Activated naive CD8-positive, alpha-beta T cell treated with anti-CD3 and anti-CD28 coated beads, Interleukin-2, amount 50 U/mL, for 24 hours (primary cell): Measurements from ENCODE around the gene MPND.

Experiments used
- ATAC-seq: fragments of 150-1000 bp; cut with Tn5 transposase; one replicate; pipeline ENCODE4 v1.10.0; 2021
- DNase-seq: peaks from one replicate; pipeline ENCODE4 v3.0.0; 2021
- H3K27ac Mint-ChIP-seq: one replicate; pipeline ENCODE4 v1.8.0; 2021; ENCODE audit warnings: mild to moderate bottlenecking, mixed read lengths
- H3K27me3 Mint-ChIP-seq: one replicate; pipeline ENCODE4 v1.8.0; 2021; ENCODE audit warnings: mixed read lengths
- H3K36me3 Mint-ChIP-seq: one replicate; pipeline ENCODE4 v1.8.0; 2021; ENCODE audit warnings: low read depth, mixed read lengths
- H3K4me1 Mint-ChIP-seq: one replicate; pipeline ENCODE4 v1.8.0; 2021; ENCODE audit warnings: mixed read lengths
- H3K4me3 Mint-ChIP-seq: one replicate; pipeline ENCODE4 v1.8.0; 2021; ENCODE audit warnings: mild to moderate bottlenecking, moderate library complexity, mixed read lengths
- H3K9me3 Mint-ChIP-seq: one replicate; pipeline ENCODE4 v1.8.0; 2021; ENCODE audit warnings: mixed read lengths

MPND gene

DNA sequence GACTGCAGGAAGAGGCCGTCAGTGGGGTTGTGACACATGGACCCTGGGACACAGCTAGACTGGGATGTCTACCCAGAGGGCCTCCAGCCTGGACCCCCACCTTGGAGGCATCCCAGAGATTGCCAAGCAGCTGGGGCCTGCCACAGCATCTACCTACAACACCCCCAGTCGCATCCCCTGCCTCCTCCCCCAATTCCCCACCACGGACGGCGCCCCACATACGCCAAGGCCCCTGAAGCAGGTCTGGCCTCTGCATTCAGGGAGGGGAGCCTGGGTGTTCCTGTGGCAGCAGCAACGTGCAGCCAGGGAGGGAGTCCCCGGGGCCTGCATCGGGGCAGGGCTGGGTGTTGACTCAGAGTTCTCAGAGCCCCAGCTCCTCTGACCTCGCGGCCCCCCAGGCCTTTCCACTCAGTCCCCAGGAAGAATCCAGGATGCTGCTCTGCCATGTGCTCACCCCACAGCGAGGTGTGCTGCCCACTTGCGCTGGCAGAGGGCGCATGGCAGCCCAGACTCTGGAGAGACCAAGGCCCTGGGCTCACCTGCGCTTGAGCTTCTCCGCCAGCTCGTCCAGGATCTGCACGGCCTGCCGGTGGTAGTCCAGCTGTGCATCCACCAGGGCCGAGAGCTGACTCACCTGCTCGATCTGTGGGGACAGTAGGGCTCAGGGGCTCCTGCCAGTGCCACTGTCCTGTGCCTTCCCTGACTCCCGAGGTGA lies 19.6 kb downstream of the MPND start:
- Mint-ChIP-seq H3K9me3 (no peaks in the 10 kb centered on the region), H3K4me1 (peaks cover 2% of the 10 kb centered on the region), H3K27ac (no peak overlapping the region), H3K36me3 (peaks cover 5% of the 10 kb centered on the region), H3K4me3 (no peak overlapping the region), H3K27me3 (no peaks in the 10 kb centered on the region)
- ATAC-seq (no peak), DNase-seq (no peak)

DNA sequence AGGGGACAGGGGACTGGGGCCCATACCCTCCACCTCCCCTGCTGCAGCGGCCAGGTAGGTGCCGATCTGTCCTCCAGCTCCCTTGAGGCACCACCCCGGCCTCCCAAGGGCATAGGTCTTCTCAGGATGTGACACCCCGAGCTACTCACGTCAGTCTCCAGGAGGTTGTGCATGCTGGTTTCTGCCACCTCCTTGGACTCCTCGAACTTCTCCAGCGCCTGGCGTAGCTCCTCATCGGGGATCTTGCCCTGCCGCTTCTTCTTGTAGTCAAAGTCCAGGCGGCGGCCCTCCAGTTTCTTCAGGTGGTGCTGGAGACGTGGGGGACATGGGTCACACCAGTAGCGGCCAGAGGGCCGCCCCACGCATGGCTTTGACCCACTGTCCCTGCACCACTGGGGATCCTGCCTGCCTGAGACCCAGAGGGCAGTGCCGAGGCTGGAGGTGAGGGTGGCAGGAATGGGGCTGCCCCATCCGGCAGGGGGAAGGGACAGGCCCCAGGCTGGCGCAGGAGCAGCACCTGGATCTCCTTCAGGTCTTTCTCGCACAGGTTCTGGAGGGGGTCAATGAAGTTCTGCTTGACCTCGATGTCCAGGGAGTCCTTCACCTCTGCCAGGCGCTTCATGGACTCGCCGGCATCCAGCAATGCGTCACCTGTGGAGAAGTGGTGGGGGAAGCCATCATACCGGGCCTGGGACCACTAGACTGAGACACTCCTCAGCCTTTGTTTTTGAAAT lies 20.4 kb downstream of the MPND start:
- H3K27me3 Mint-ChIP-seq: no peaks in the 10 kb centered on the region
- no peak for DNase-seq
- H3K4me1 Mint-ChIP-seq: peaks cover 9% of the 10 kb centered on the region
- peaks cover 5% of the 10 kb centered on the region for H3K36me3 Mint-ChIP-seq
- no peak for ATAC-seq
- no peaks in the 10 kb centered on the region for H3K9me3 Mint-ChIP-seq
- H3K4me3 Mint-ChIP-seq: no peak overlapping the region
- no peak overlapping the region for H3K27ac Mint-ChIP-seq

DNA sequence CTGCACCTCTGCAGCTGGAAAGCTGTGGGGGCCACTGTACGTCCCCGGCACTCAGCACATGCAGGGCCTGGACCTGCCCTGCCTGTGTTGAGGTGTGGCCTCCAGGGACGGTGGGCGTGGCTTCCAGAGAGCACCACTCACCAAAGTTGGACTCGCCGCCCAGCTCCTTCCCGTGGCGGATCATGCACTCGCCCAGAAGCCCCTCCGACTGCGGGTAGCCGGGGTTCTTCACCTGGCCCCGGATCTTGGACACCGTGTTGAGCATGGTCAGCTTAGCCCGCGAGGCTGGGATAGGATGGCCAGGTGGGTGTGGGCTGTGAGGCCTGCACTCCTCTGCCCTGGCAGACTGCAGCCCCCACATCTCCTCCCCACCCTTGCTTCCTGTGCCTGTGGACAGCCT lies 22.0 kb downstream of the MPND start:
- Mint-ChIP-seq H3K27ac (no peak overlapping the region), H3K27me3 (no peaks in the 10 kb centered on the region), H3K4me3 (no peak overlapping the region), H3K36me3 (peaks cover 5% of the 10 kb centered on the region), H3K9me3 (no peaks in the 10 kb centered on the region), H3K4me1 (peaks cover 22% of the 10 kb centered on the region)
- no peak for DNase-seq
- no peak for ATAC-seq

DNA sequence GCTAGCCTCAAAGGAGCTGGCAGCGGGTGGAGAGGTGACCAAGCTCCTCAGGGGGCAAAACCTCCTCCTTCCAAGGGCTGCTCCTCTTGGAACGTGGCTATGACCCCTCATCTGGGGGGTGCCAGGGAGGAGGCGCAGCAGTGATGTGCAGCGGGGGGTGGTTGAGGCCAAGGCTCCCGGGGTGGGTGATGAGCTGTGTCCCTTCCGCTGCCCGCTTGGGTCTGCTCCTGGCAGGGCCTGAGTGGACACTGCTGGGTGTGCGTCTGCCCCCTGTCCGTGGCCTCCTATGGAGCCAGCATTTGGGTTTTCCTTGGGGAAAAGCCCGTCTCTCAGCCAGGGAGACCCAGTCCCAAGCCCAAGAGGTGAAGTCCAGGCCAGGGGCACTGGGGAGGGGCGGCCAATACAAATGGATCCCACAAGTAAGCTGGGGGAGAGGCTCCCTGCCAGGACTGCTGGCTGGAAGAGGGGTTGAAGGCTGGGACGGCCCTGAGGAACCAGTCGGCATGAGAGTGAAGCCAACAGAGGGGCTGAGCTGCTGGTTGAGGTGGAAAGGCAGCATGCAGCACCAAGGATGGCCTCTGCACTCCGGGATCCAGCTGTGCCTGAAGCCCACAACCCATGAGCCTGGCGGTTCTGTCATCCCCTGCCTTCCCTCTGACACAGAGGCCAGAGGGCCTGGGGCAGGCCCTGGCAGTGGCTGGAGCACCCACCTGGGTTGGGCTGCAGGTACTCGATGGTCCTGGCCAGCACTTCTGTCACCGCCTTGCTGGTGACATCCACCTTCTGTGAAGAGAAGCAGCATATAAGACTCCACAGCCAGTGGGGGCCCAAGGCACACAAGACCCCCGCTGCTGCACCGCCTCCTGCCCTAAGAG lies 22.7 kb downstream of the MPND start:
- H3K27me3 Mint-ChIP-seq: no peaks in the 10 kb centered on the region
- H3K4me1 Mint-ChIP-seq: peaks cover 29% of the 10 kb centered on the region
- peaks cover 5% of the 10 kb centered on the region for H3K36me3 Mint-ChIP-seq
- no peaks in the 10 kb centered on the region for H3K9me3 Mint-ChIP-seq
- no peak for ATAC-seq
- no peak for DNase-seq
- H3K27ac Mint-ChIP-seq: peak overlapping the region; percentile 22
- H3K4me3 Mint-ChIP-seq: no peak overlapping the region

DNA sequence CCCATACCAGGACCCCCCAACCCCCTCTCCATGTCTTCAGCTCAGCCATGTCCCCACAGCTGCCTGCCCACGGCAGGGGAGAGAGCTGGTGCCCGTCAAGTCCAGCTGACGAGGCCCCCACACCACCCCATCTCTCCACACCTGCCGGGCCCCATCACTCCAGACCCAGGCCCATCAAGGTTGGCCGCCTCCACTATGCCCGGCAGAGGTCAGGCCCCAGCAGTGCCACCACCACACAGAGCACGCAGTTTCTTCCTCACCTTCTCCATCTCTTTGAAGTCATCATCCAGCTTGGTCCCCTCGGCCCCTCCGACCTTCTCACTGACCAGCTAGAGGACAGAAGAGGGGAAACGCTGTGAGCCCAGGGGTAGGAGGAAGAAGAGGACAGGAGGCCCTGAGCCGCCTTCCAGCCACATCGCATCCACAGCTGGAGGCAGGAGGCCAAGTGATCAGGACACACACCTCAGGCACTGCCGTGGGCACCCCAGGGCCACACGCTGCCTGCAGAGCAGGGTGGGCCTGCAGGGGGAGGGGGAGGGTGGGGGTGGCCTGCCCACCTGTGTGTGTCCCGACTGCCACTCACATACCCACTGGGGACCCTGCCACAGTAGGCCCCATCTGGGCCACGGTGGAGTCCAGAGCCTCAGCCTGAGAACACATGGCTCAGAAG lies 23.4 kb downstream of the MPND start:
- Mint-ChIP-seq H3K9me3 (no peaks in the 10 kb centered on the region), H3K36me3 (peaks cover 5% of the 10 kb centered on the region), H3K4me3 (no peak overlapping the region), H3K27me3 (no peaks in the 10 kb centered on the region), H3K27ac (peak overlapping the region; percentile 22), H3K4me1 (peaks cover 36% of the 10 kb centered on the region)
- no peak for DNase-seq
- ATAC-seq: no peak

DNA sequence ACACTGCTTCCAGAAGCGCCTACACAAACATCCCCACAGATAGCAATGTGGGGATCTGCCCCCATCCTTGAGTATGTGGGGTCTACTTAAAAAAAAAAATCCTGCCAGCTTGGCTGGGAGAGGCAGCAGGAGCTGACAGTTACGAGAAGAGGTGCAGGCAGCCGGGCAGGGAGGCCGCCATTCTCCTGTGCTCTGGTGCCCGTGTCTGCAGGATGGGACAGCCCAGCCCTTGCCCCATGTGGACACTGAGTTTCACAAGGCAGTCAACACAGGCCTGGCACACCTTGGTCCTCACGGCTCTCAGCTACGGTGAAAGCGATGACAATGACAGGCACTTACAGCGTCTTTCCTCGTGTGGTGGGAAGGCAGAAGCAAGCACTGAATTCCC lies 24.0 kb downstream of the MPND start:
- Mint-ChIP-seq H3K27me3 (no peaks in the 10 kb centered on the region), H3K27ac (no peak overlapping the region), H3K9me3 (no peaks in the 10 kb centered on the region), H3K36me3 (peaks cover 2% of the 10 kb centered on the region), H3K4me1 (peaks cover 40% of the 10 kb centered on the region), H3K4me3 (no peak overlapping the region)
- DNase-seq: no peak
- no peak for ATAC-seq

DNA sequence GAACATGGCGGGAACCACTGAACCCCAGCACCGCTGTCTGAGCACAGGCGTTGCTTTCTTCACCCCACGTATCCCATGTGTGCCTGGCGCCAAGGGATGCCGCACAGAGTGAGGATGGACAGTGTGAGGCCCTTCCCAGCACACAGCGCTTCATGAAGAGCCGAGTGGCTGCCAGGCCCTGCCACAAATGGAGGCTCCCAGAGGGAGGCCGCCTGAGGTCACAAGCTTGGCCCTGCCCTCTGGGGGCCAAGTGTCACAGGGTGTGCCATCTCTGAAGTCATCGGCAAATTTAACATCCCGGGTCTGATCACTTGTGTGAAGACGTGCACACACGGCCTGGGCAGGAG lies 24.4 kb downstream of the MPND start:
- ATAC-seq (no peak), DNase-seq (no peak)
- Mint-ChIP-seq H3K4me1 (peaks cover 42% of the 10 kb centered on the region), H3K4me3 (no peak overlapping the region), H3K27ac (peak overlapping the region; percentile 31), H3K27me3 (no peaks in the 10 kb centered on the region), H3K36me3 (peaks cover 2% of the 10 kb centered on the region), H3K9me3 (no peaks in the 10 kb centered on the region)

DNA sequence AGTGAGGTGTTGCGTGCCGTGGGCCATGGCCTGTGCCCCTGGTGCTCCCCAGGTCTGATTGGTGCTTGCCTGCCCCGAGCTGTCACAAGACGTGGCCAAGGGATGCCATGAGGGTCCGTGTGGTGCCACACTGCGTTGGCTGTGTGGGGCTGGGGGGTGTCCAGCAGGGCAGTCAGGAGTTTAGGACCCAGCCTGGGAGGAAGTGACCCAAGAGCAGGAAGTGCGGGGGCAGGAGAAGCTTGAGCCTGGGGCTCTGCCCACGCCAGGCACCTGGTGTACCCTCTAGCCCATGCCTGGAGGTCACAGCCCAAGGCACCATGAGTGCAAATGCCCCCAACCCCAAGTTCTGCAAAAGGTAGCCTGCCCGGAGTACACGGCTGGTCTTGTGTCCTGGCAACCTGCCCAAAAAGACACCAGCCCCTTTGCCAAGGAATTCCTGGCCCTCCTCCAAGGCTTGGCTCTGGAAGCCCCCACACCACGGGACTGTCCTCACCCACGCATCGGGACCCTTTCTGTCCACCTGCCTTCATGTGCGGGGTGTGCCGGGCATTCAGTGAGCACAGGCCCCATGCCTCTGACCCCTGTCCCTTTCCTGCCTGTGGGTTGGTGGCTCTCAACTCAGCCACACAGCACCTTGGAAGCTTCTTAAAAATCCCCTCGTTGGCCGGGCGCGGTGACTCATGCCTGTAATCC lies 24.9 kb downstream of the MPND start:
- no peak for ATAC-seq
- Mint-ChIP-seq H3K4me1 (peaks cover 42% of the 10 kb centered on the region), H3K4me3 (peak overlapping the region; percentile 73)

DNA sequence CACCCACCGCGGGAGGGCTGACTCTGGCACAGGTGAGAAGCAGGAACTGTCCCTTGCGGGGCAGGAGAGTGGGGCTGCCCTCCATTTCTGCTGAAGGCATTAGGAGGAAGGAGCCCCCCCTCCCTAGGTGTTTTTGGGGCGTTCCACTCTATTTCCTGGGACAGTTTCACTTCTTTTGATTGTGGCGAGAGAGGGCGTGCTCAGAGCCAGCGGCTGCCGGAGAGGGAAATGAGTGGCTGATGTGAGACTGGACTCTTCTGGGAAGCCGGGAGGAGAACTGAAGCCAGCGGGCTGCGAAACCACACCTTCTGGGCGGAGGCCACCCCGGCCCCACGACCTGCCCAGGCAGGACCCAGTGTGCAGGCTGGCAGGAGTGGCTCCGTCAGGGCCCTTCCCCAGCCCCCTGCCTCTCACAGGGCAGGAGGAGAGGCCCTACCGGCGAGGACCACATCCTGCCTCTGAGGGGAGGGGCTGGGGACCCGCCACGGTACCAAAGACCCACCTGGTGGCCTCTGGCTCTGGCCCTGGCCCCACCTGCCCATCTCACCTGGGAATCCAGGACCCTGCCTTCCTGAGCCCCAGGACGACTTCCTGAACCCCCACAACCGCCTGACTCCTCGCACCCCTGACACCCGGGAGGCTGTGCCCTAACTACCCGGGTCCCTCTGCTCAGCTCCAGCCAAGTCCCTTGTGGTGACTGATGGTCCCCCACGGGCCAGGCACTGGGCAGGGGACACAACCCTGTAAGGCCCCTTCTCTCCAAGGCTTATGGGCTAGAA lies 25.9 kb downstream of the MPND start:
- no peaks in the 10 kb centered on the region for H3K9me3 Mint-ChIP-seq
- peaks cover 47% of the 10 kb centered on the region for H3K4me1 Mint-ChIP-seq
- no peaks in the 10 kb centered on the region for H3K36me3 Mint-ChIP-seq
- peak; percentile 67 for ATAC-seq
- H3K27ac Mint-ChIP-seq: peak overlapping the region; percentile 94
- H3K27me3 Mint-ChIP-seq: no peaks in the 10 kb centered on the region
- H3K4me3 Mint-ChIP-seq: peak overlapping the region; percentile 73
- peak; percentile 75 for DNase-seq

More for the DNA sequence above, 24.9 kb downstream of the MPND start:
- Mint-ChIP-seq H3K27ac (peak overlapping the region; percentile 94), H3K9me3 (no peaks in the 10 kb centered on the region), H3K36me3 (peaks cover 2% of the 10 kb centered on the region), H3K27me3 (no peaks in the 10 kb centered on the region)
- no peak for DNase-seq

DNA sequence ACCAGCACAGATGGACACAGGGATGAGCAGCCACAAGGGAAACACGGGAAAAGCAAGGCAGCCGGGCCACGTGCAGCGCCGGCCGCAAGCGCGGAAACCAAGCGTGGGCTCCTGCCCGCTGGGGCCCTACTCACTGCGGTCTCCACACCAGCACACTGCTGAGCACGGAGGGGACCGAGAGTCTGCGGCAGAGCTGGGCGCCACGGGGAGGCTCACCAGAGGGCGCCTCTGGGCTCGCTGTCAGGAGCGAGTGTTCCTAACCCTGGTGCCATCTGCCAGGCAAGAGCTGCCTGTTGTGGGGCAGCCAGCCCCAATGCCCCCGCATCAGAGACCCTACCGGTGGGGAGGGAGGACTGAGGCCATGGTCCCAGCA lies 26.5 kb downstream of the MPND start:
- Mint-ChIP-seq H3K4me3 (peak overlapping the region; percentile 73), H3K9me3 (no peaks in the 10 kb centered on the region), H3K27ac (peak overlapping the region; percentile 94), H3K4me1 (peaks cover 47% of the 10 kb centered on the region), H3K36me3 (no peaks in the 10 kb centered on the region), H3K27me3 (no peaks in the 10 kb centered on the region)
- ATAC-seq: peak; percentile 84
- peak; percentile 86 for DNase-seq

DNA sequence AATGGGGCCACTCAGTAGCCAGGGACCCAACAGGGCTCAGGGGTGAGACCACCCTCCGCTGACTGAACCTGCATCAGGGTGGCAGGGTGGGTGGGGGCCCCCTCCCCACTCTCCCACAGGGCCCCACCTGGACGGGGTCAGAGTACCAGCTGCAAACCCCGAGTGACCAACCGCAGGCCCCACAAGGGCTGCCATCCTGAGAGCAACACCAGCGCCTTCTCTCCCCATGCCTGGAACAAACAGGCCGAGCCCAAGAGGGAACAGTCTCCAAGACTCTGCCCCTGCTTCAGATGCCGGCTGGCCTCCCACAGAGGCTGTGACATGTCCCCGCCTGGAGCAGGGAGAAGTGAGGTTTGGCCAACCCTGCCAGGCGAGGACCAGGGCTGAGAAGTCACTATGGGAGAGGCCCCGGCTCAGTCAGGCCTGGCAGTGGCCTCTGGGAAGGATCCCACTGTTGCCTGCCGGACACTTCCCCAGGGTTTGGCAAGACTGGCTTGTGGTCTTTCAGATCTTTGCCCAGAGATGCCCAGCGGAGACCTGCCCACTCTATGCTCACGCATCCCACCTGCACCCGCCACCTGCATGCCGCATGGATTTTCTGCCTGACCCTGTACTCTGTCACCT lies 27.2 kb downstream of the MPND start:
- H3K4me1 Mint-ChIP-seq: peaks cover 49% of the 10 kb centered on the region
- H3K27me3 Mint-ChIP-seq: no peaks in the 10 kb centered on the region

DNA sequence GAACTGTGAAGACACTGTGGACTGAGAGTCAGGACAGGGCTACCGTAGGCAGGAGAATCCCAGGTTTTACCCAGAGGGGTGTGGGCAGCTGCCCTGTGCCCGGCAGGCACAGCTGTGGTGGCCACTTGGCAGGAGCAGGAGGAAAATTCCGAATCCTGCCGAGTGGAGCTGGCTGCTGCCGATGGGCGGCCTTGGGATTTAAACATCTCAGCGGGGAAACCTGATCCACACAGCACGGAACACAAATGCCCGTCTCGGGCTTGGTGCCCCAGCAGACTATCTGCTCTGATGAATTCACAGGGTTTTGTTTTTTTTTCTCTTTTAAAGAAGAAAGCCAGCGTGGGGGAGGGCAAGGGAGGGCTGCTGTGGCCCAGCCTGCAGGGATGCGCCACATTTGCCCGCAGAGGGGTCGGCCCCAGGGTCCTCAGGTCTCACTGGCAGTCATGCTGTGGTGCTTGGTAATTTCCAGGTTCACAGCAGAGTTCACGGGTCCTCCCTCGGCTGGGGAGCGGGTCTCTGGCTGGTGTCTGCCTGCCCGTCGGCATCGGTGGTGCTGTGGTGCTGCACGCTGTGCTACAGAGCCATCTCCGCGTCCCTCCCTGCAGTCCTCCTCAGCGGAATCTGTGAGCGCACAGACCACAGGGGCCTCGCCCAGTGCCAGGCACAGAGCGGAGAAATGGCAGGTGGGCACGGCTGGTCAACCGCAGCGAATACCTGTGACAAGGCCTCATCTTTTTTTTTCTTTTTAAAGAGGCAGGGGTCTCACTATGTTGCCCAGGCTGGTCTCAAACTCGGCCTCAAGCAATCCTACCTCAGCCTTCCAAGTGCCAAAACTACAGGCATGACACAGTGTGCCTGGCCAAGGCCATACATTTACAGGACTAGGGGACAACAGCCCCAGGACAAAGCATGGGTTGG lies 28.1 kb downstream of the MPND start:
- Mint-ChIP-seq H3K27me3 (no peaks in the 10 kb centered on the region), H3K9me3 (no peaks in the 10 kb centered on the region), H3K27ac (no peak overlapping the region), H3K4me1 (peaks cover 59% of the 10 kb centered on the region), H3K36me3 (peaks cover 2% of the 10 kb centered on the region), H3K4me3 (peak overlapping the region; percentile 29)
- ATAC-seq (no peak), DNase-seq (no peak)

More for the DNA sequence above, 27.2 kb downstream of the MPND start:
- Mint-ChIP-seq H3K9me3 (no peaks in the 10 kb centered on the region), H3K4me3 (peak overlapping the region; percentile 29), H3K36me3 (no peaks in the 10 kb centered on the region), H3K27ac (no peak overlapping the region)
- DNase-seq: no peak
- no peak for ATAC-seq
